ENCODE measurements around the gene AQP7.

DNA sequence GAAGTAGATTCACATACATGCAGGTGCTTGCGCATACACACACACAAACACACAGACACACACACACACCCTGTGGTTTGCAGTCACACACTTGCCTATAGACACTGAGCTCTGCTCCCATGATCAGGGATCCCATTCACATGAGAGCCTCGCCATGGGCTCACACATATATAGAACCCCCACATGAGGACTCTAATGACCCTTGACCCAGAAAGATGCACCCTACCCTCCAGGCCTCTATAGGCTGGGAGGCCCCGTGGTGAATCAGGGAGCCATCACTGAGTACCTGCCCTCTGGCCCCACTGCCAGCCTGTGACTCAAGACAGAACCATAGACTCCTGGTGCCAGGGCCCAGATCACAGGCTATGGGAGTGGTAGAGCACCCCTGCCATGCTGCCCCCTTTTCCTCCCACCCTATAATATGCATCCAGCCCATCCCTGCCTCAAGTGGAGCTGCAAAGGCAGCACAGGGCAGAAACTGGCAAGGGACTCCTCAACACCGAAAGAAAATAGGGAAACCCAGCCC, 48.3 kb upstream of the AQP7 start:
- TF ChIP-seq POLR2A (IDR thresholded peaks at IDR 0.05; ENCODE audit: low read length), result no peak
- TF ChIP-seq GATA1 (IDR thresholded peaks at IDR 0.05; ENCODE audit: low read depth, low read length), result no peak

Measured in erythroblast (primary cell).